AG04450 (cell line): Measurements from ENCODE around the gene DPEP1. TPM values are rescaled to one million over a fixed set of nuclear protein-coding genes. Genes with fewer than 3 reads are reported as not detected.

ENCODE experiments used
- CTCF ChIA-PET: fragments of 300-600, 350-600 bp; formaldehyde crosslinking; extraction: SDS; loops from one replicate; lab custom pipeline; 2022; ENCODE audit warnings: antibody characterized with exemption, inconsistent platforms; lab: Charles Lee
- POLR2A ChIA-PET: fragments of 350-600 bp; formaldehyde crosslinking; extraction: SDS; loops from one replicate; lab custom pipeline; 2021; ENCODE audit warnings: antibody characterized with exemption, inconsistent platforms; lab: Yijun Ruan, JAX
- DNase-seq: peaks from one replicate; pipeline ENCODE4 v3.0.0-alpha.2; 2011; ENCODE audit warnings: low read depth, low spot score
- H3K27ac ChIP-seq: one replicate; pipeline ENCODE4 v1.5.1; 2012; ENCODE audit warnings: low read depth, low read length, control low read depth
- H3K27me3 ChIP-seq: one replicate; pipeline ENCODE4 v1.6.0; 2012; ENCODE audit warnings: low read length; ENCODE audit not compliant: control insufficient read depth, insufficient read depth
- H3K4me3 ChIP-seq: 2 replicates; pipeline ENCODE4 v1.5.1; 2011; ENCODE audit warnings: mild to moderate bottlenecking, low read depth, low read length, control low read depth
- H3K9me3 ChIP-seq: 2 replicates; pipeline ENCODE4 v1.5.1; 2012; ENCODE audit warnings: low read length; ENCODE audit not compliant: control insufficient read depth, insufficient read depth
- polyA minus RNA-seq: library from RNA; depleted of rRNA, polyadenylated mRNA; stranded (reverse); fragments of >200 nt; gene quantifications from 2 replicates; pipeline ENCODE4 v1.2.3, GENCODE V29; 2011; rRNA and poly(A)+ RNA removed
- polyA plus RNA-seq: library from polyadenylated mRNA; depleted of rRNA; stranded (reverse); fragments of >200 nt; gene quantifications from 2 replicates; pipeline ENCODE4 v1.2.3, GENCODE V29; 2011; rRNA removed
- TF ChIP-seq, protein P1 (sequence below): IDR thresholded peaks from 2 replicates; pipeline ENCODE4 v1.5.1; 2011; ENCODE audit warnings: low read depth, low read length, control low read depth, inconsistent platforms

The DPEP1 gene
- polyA plus RNA-seq (not detected in 2 replicates), polyA minus RNA-seq (not detected in 2 replicates)

DNA sequence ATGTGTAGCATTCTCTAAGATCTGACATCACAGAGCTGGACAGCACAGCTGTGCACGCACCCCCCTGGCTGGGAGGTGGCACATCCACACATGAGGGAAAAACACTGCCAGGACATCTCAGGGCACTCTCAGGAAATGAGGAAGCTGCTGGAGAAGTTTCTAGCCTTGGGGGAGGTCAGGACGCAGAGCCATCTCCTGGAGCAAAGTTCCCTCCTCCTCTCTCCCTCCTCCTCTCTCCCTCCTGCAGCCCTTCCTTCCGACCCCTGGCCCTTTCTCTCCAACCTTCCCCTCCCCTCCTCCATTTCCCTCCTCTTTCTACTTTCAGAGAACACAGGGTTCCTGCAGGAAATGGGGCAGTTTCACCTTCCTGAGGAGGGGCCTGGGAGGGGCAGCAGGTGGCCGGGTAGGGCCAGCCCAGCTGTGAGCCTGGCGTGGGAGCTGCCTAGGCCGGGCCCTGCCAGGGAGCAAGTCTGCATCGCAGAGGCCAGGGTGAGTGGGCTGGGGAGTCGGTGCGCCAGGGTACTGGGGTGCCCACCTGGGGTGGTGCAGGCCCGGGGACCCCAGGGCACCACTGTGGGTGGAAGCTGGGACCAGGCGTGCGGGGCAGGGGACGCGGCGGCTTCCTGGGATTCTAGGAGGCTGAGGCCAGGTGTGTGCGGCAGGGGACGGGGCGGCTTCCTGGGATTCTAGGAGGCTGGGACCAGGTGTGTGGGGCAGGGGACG is at the start of gene DPEP1:
Gene DPEP1 (plus strand): TSS at position 412 of the 723 bp plus-strand sequence. CDS start 16,769 bp downstream, outside the sequence.
- POLR2A ChIA-PET: interaction anchor here (1.5 kb wide), 1 partner anchor 27 kb away, joined by 3 read pairs; no protein-coding TSS in a partner anchor
- Histone ChIP-seq H3K4me3 (no peak within 1 kb of the TSS), H3K9me3 (peaks cover 6% of the 10 kb centered on the region; the same call in 1 of the 2 replicates), H3K27me3 (peaks cover 2% of the 10 kb centered on the region), H3K27ac (no peak within 1 kb of the TSS)
- TF ChIP-seq, protein P1, sequence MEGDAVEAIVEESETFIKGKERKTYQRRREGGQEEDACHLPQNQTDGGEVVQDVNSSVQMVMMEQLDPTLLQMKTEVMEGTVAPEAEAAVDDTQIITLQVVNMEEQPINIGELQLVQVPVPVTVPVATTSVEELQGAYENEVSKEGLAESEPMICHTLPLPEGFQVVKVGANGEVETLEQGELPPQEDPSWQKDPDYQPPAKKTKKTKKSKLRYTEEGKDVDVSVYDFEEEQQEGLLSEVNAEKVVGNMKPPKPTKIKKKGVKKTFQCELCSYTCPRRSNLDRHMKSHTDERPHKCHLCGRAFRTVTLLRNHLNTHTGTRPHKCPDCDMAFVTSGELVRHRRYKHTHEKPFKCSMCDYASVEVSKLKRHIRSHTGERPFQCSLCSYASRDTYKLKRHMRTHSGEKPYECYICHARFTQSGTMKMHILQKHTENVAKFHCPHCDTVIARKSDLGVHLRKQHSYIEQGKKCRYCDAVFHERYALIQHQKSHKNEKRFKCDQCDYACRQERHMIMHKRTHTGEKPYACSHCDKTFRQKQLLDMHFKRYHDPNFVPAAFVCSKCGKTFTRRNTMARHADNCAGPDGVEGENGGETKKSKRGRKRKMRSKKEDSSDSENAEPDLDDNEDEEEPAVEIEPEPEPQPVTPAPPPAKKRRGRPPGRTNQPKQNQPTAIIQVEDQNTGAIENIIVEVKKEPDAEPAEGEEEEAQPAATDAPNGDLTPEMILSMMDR: no peak
- CTCF ChIA-PET: interaction anchor here (0.6 to 1.5 kb wide), 2 partner anchors 28 to 309 kb away, joined by 4 to 6 read pairs; no protein-coding TSS in a partner anchor
- no peak for DNase-seq

DNA sequence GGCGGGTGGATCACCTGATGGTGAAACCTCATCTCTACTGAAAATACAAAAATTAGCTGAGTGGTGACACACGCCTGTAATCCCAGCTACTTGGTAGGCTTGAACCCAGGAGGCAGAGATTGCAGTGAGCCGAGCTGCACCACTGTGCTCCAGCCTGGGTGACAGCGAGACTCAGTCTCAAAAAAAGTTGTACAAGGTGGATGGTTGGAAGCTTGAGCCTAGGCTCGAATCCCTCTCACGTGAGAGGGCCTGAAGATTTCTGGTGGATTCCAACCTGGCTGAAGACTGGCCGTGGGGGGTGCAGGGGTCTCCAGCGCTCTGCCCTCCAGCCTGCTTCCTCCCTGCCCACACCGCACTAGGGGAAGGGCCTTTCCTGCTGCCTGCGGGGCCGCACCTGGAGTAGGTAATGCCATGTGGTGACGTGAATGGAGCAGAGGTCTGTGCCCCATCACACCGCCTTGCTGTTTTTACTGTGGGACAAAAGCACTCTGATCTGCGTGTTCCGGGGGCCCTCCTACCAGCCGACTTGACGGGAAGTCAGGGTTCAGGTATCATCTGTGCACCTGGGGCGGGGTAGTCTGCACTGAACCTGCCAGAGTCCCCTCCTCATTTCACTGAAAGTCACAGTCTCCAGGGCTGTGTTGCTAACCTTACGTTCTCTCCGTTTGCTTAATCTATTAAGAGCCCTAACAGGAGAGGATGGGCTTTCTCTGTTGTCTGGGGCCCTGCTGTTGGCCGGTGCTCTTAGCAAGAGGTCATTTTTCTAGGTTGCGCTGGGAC is 48.8 kb upstream of the DPEP1 start:
- H3K27ac ChIP-seq: peak overlapping the region; percentile 2
- no peak overlapping the region for H3K4me3 ChIP-seq
- TF ChIP-seq, protein P1: no peak
- H3K27me3 ChIP-seq: no peaks in the 10 kb centered on the region
- no peak for DNase-seq
- ChIA-PET CTCF (interaction anchor here (2.4 kb wide), 1 partner anchor 77 kb away, joined by 13 read pairs; no protein-coding TSS in a partner anchor), POLR2A (interaction anchor here (0.8 to 1.6 kb wide), 3 partner anchors 37 to 93 kb away, joined by 3 to 6 read pairs (median 3); partner anchors contain the start of genes CHMP1A and SPATA33)
- H3K9me3 ChIP-seq: no peaks in the 10 kb centered on the region; the same call in 1 of the 2 replicates

DNA sequence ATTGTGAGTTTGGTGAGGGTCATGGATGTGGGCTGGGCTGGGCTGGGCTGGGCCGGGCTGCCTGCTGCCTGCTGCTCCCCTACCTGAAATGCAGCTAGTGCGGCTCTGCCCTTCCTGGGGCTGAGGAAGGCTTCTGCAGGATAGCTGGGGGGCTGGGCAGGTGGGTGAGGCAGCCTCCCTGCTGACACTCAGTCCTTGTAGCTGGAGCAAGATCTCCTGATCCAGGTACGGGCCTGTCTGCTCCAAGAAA is 48.3 kb upstream of the DPEP1 start:
- no peaks in the 10 kb centered on the region for H3K27me3 ChIP-seq
- no peak for DNase-seq
- ChIA-PET POLR2A (interaction anchor here (0.8 to 1.6 kb wide), 2 partner anchors 76 to 93 kb away, joined by 3 to 6 read pairs; partner anchors contain the start of genes CHMP1A and SPATA33), CTCF (interaction anchor here (2.4 kb wide), 1 partner anchor 77 kb away, joined by 13 read pairs; no protein-coding TSS in a partner anchor)
- TF ChIP-seq, protein P1: no peak
- no peak overlapping the region for H3K27ac ChIP-seq
- H3K4me3 ChIP-seq: no peak overlapping the region
- no peaks in the 10 kb centered on the region; the same call in 1 of the 2 replicates for H3K9me3 ChIP-seq

DNA sequence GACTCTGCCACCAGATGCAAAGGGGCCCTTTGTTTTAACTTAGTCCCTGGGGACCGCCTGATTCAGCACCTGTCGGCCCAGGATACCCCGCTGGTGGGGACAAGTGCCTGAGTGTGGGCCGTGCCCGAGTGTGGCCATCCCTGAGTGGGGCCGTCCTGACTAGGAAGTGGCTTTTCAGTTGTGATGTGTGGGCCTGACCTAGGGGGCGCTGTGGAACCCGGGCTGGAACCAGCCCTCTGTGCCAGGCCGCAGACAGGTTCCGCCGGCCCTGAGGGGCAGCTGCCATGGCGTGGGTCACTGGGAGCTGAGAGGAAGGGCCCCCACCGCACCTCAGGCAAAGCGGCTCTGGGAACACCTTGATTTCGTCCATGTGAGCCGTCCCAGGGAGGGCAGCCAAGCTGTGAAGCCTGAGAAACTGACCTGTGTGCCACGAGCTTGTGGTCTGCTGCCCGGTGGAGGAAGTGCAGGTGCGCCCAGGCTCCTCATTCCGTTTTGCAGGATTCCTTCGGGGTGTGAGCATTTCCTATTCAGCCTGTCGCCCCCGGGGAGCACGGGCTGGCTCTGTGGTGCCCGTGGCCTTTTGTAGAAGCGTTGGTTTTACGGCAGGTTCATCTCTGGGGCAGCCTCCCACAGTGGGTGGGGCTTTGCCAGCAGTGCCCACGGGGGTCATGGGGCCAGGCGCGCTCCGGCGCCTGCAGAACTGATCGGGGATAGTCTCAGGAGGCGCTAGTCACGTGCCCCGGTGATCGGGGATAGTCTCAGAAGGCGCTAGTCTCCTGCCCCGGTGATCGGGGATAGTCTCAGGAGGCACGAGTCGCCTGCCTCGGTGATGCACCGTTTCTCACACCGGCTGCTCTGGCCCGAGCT is 47.7 kb upstream of the DPEP1 start:
- ChIA-PET POLR2A (interaction anchor here (0.5 to 1.6 kb wide), 5 partner anchors 16 to 759 kb away, joined by 3 to 8 read pairs (median 3); partner anchors contain the start of genes CHMP1A and SPATA33), CTCF (interaction anchor here (2.4 kb wide), 1 partner anchor 76 kb away, joined by 13 read pairs; no protein-coding TSS in a partner anchor)
- Histone ChIP-seq H3K9me3 (no peaks in the 10 kb centered on the region; the same call in 1 of the 2 replicates), H3K4me3 (peak overlapping the region; percentile 37), H3K27me3 (no peaks in the 10 kb centered on the region), H3K27ac (no peak overlapping the region)
- TF ChIP-seq, protein P1: peak; percentile 52
- no peak for DNase-seq
